Prostate gland (tissue), 2 donors: ENCODE data around the gene PDK4.

ENCODE experiments used
- CTCF ChIP-seq, 4 experiments: fragments of 200-600 bp in 2 of 4; fragments of 450-650 bp in 2 of 4; sonication (generic) in 2 of 4; IDR thresholded peaks; 1 replicate in 3 of 4; 2 replicates in 1 of 4; pipeline ENCODE4 v1.5.1; 2016 to 2019; ENCODE audit warnings: antibody characterized with exemption in 4 of 4, mild to moderate bottlenecking in 2 of 4, moderate library complexity in 2 of 4
- POLR2A ChIP-seq: fragments of 450-650 bp; IDR thresholded peaks from one replicate; pipeline ENCODE4 v1.6.1; 2016; ENCODE audit warnings: antibody characterized with exemption, mild to moderate bottlenecking
- POLR2AphosphoS5 ChIP-seq: sonication (generic); formaldehyde crosslinking; IDR thresholded peaks from one replicate; pipeline ENCODE4 v1.6.1; 2017; ENCODE audit warnings: antibody characterized with exemption

GRCh38 chr7:95620631-95621030, 24.3 kb upstream of the PDK4 start:
- TF ChIP-seq POLR2A (no peak), CTCF (IDR thresholded peaks at IDR 0.05) (no peak), POLR2AphosphoS5 (no peak)
